Glomerular endothelial cell (primary cell): ENCODE measurements around the gene KNDC1. TPM values are rescaled to one million over a fixed set of nuclear protein-coding genes. Genes with fewer than 3 reads are reported as not detected.
"Not testable (repeated sequence)": the region's sequence is repeated elsewhere in the genome, so short reads cannot be mapped to it uniquely, and the experiment has no call there.

Source experiments
- DNase-seq: peaks from one replicate; pipeline ENCODE4 v3.0.0-alpha.2; 2011; ENCODE audit warnings: low read depth, low spot score; ENCODE audit errors: extremely low read depth
- total RNA-seq: library from RNA; depleted of rRNA; stranded (reverse); fragments of >200 nt; gene quantifications from 2 replicates; pipeline ENCODE4 v1.2.3, GENCODE V29; 2015

The KNDC1 gene
- total RNA-seq, 1 donor from 2014 or later: not detected

GRCh38 chr10:133126431-133127290 is 33.4 kb upstream of the KNDC1 start:
- no peak for DNase-seq

- DNase-seq: no peak
These were observed 32.5 kb upstream of the KNDC1 start for GRCh38 chr10:133127291-133128125.

- no peak for DNase-seq
These were observed 31.6 kb upstream of the KNDC1 start for GRCh38 chr10:133128126-133129070.

- no peak for DNase-seq
These were observed 30.8 kb upstream of the KNDC1 start for GRCh38 chr10:133129071-133129858.

- no peak for DNase-seq
These were observed 30.0 kb upstream of the KNDC1 start for GRCh38 chr10:133129859-133130495.

- no peak for DNase-seq
These were observed 29.4 kb upstream of the KNDC1 start for GRCh38 chr10:133130602-133131001.

- no peak for DNase-seq
These were observed 29.0 kb upstream of the KNDC1 start for GRCh38 chr10:133131053-133131452.

- no peak for DNase-seq
These were observed 28.1 kb upstream of the KNDC1 start for GRCh38 chr10:133131734-133132472.

- no peak for DNase-seq
These were observed 27.3 kb upstream of the KNDC1 start for GRCh38 chr10:133132473-133133291.

- no peak for DNase-seq
These were observed 26.4 kb upstream of the KNDC1 start for GRCh38 chr10:133133471-133134231.

- DNase-seq: no peak
These were observed 25.5 kb upstream of the KNDC1 start for GRCh38 chr10:133134411-133135115.

GRCh38 chr10:133135116-133135465 is 24.9 kb upstream of the KNDC1 start:
- DNase-seq: no peak

- DNase-seq: not testable (repeated sequence)
These were observed 22.4 kb upstream of the KNDC1 start for GRCh38 chr10:133137486-133138145.

GRCh38 chr10:133139551-133140065 is 20.4 kb upstream of the KNDC1 start:
- DNase-seq: no peak

- DNase-seq: no peak
These were observed 19.4 kb upstream of the KNDC1 start for GRCh38 chr10:133140417-133141143.
